ENCODE data around the gene CRAMP1. TPM values are rescaled to one million over a fixed set of nuclear protein-coding genes. Genes with fewer than 3 reads are reported as not detected.

CRAMP1 gene
- total RNA-seq, 1 experiment from 2014 or later, result 22.9 TPM

- ChIA-PET CTCF (no interaction called here), POLR2A (no interaction called here)
Measured at GRCh38 chr16:1643521-1643920, 31.4 kb downstream of the CRAMP1 start.

DNA sequence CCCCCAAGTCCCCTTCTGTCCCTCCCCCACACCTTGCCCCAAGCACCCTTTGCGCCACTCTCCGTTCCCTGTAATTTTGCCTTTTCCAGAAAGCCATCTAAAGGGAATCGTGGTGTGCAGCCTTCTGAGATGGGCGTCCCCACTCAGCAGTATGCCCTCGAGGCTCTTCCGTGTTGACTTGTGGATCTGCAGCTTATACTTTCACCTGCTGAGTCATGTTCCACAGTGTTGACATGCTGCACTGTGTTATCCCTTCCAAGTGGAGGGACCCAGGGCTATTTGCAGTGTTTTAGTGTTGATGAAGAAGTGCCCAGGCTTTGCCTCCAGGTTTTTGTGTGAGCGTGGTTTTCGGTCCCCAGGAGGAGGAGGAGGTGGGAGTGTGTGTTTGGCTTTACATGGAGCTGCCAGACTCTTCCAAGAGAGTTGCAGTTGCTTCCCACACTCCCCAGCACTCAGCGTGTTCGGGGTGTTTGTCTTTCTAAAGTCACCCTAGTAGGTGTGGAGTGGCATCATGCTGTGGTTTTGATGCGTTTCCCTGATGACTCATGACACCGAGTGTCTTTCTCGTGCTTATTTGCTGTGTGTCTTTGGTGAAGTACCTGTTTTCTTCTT is 33.9 kb downstream of the CRAMP1 start:
- Histone ChIP-seq H3K27me3 (ENCODE audit: insufficient read depth, low read length) (no peaks in the 10 kb centered on the region), H3K4me1 (ENCODE audit: control insufficient read depth in 1 of 2, insufficient read depth in 2 of 2, low read length in 2 of 2) (peaks cover 7 to 12% of the 10 kb centered on the region in 2 experiments), H3K9me3 (ENCODE audit: control insufficient read depth in 1 of 2, insufficient read depth in 1 of 2, low read depth in 1 of 2, low read length in 2 of 2) (no peaks in the 10 kb centered on the region), H4K20me1 (ENCODE audit: insufficient read depth) (no peaks in the 10 kb centered on the region; the same call in 1 of the 2 replicates), H3K9ac (ENCODE audit: low read length) (no peak overlapping the region), H2AFZ (ENCODE audit: low read depth, low read length, poor library complexity, severe bottlenecking) (no peak overlapping the region), H3K4me2 (ENCODE audit: low read length) (peak overlapping the region; percentile 22), H3K27ac (ENCODE audit: low read depth, low read length) (peak overlapping the region; percentile 25; the same call in 1 of the 2 replicates), H3K4me3 (replicated peaks in 1 of 2; ENCODE audit: low read depth in 1 of 2, low read length in 2 of 2) (no peak overlapping the region), H3K36me3 (ENCODE audit: control insufficient read depth in 1 of 2, insufficient read depth in 2 of 2, low read length in 2 of 2) (peaks cover 13 to 21% of the 10 kb centered on the region in 2 experiments), H3K79me2 (ENCODE audit: insufficient read depth, low read length) (peaks cover 11% of the 10 kb centered on the region; the same call in 1 of the 2 replicates), H3K9me2 (ENCODE audit: insufficient read depth) (no peaks in the 10 kb centered on the region)
- no TSS peak for BruUV-seq (replicated peaks)
- intact Hi-C loops (cut with micrococcal nuclease), result no loop called here
- ChIA-PET RAD21 (ENCODE audit: low non-redundant PET in 1 of 2, low total read pairs in 2 of 2, uncharacterized antibody in 2 of 2, unreplicated experiment in 2 of 2) (no interaction called here), CTCF (no interaction called here), POLR2A (no interaction called here)
- no peak for DNase-seq (ENCODE audit: low read depth, low spot score)
- ATAC-seq, result peak; percentile 66
- no peak for TF ChIP-seq POLR2AphosphoS5 (IDR thresholded peaks at IDR 0.05; ENCODE audit: low read depth, low read length)
- TF ChIP-seq MAX (IDR thresholded peaks at IDR 0.05), result no peak

More at GRCh38 chr16:1643521-1643920, 31.4 kb downstream of the CRAMP1 start:
- intact Hi-C loops (cut with micrococcal nuclease), result no loop called here
- Histone ChIP-seq H3K9ac (ENCODE audit: low read length) (no peak overlapping the region), H3K9me2 (ENCODE audit: insufficient read depth) (no peaks in the 10 kb centered on the region), H2AFZ (ENCODE audit: low read depth, low read length, poor library complexity, severe bottlenecking) (no peak overlapping the region), H3K9me3 (ENCODE audit: control insufficient read depth in 1 of 2, insufficient read depth in 1 of 2, low read depth in 1 of 2, low read length in 2 of 2) (no peaks in the 10 kb centered on the region), H3K4me2 (ENCODE audit: low read length) (no peak overlapping the region), H3K4me3 (replicated peaks in 1 of 2; ENCODE audit: low read depth in 1 of 2, low read length in 2 of 2) (no peak overlapping the region), H3K27me3 (ENCODE audit: insufficient read depth, low read length) (no peaks in the 10 kb centered on the region), H3K36me3 (ENCODE audit: control insufficient read depth in 1 of 2, insufficient read depth in 2 of 2, low read length in 2 of 2) (peaks cover 19 to 21% of the 10 kb centered on the region in 2 experiments), H4K20me1 (ENCODE audit: insufficient read depth) (no peaks in the 10 kb centered on the region), H3K27ac (ENCODE audit: low read depth, low read length) (no peak overlapping the region), H3K4me1 (ENCODE audit: control insufficient read depth in 1 of 2, insufficient read depth in 2 of 2, low read length in 2 of 2) (peaks cover 7 to 12% of the 10 kb centered on the region in 2 experiments), H3K79me2 (ENCODE audit: insufficient read depth, low read length) (peaks cover 8% of the 10 kb centered on the region; the same call in 1 of the 2 replicates)
- ATAC-seq, result no peak
- no peak for TF ChIP-seq ZFX (IDR thresholded peaks at IDR 0.05)
- TF ChIP-seq YY1 (IDR thresholded peaks at IDR 0.05; ENCODE audit: extremely low read depth, insufficient replicate concordance, low read depth, low read length), result no peak
- TF ChIP-seq CEBPB (IDR thresholded peaks at IDR 0.05; ENCODE audit: low read depth), result no peak
- no peak for DNase-seq (ENCODE audit: low read depth, low spot score)
- RAD21 ChIA-PET (ENCODE audit: low non-redundant PET in 1 of 2, low total read pairs in 2 of 2, uncharacterized antibody in 2 of 2, unreplicated experiment in 2 of 2), result no interaction called here
- BruUV-seq (replicated peaks), result no TSS peak
